Measurements from ENCODE around the gene LHX1.
A peak's percentile ranks its signal among the peaks of the same experiment; 100 is the strongest.

Gene LHX1

DNA sequence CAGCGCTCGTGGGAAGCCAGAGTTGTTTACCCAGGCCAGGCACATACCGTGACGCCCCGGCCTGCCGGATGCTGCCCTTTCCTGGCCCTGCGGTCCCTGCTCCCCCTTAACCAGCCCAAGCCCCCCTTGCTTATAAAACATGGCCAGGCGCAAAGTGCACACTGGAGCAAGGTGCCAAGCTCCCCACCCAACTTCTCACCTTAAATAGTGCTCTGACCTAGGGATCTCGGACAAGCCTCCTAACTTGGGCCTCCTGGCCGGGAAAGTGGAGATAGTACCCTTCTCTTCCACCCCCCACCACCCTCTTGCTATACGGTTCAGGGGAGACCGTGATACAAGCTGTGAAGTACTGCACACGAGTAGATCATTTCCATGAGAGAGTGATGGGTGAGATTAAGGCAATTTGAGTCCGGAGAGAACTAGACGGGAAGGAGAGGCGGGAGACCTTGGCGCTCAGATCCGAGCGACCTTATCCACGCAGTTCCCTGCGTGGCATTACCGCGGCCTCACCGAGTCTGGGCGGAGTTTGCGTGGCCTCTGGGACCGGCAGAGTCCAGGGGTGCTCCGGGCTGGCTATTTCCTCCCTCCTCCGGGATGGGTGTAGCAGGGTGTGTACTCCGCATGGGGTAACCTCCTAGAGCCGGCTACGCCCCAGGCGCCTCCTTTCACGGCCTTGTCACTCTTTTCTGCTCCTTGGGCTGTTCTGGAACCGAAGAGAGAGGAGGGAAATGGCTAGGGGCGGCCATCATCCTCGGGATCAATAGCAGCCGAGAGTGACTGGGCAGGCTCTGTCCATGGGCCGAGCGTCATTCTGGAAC is 4.4 kb upstream of the LHX1 start:
- peak overlapping the region; percentile 35 for H3K27ac Mint-ChIP-seq
- no peaks in the 10 kb centered on the region for H3K9me3 Mint-ChIP-seq
- peaks cover 67% of the 10 kb centered on the region for H3K27me3 Mint-ChIP-seq
- peak overlapping the region; percentile 20 for H3K4me3 Mint-ChIP-seq
- no peaks in the 10 kb centered on the region for H3K36me3 Mint-ChIP-seq
- H3K4me1 Mint-ChIP-seq = peaks cover 65% of the 10 kb centered on the region

- Mint-ChIP-seq H3K4me3 (peak overlapping the region; percentile 24), H3K27me3 (peaks cover 67% of the 10 kb centered on the region), H3K36me3 (no peaks in the 10 kb centered on the region), H3K27ac (no peak overlapping the region), H3K9me3 (no peaks in the 10 kb centered on the region), H3K4me1 (peaks cover 65% of the 10 kb centered on the region)
Observed at GRCh38 chr17:36933512-36934143, 3.6 kb upstream of the LHX1 start.

GRCh38 chr17:36934144-36934691 is 3.1 kb upstream of the LHX1 start:
- peaks cover 66% of the 10 kb centered on the region for H3K27me3 Mint-ChIP-seq
- no peak overlapping the region for H3K27ac Mint-ChIP-seq
- peak overlapping the region; percentile 24 for H3K4me3 Mint-ChIP-seq
- H3K4me1 Mint-ChIP-seq = peaks cover 65% of the 10 kb centered on the region
- H3K36me3 Mint-ChIP-seq = no peaks in the 10 kb centered on the region
- H3K9me3 Mint-ChIP-seq = no peaks in the 10 kb centered on the region

DNA sequence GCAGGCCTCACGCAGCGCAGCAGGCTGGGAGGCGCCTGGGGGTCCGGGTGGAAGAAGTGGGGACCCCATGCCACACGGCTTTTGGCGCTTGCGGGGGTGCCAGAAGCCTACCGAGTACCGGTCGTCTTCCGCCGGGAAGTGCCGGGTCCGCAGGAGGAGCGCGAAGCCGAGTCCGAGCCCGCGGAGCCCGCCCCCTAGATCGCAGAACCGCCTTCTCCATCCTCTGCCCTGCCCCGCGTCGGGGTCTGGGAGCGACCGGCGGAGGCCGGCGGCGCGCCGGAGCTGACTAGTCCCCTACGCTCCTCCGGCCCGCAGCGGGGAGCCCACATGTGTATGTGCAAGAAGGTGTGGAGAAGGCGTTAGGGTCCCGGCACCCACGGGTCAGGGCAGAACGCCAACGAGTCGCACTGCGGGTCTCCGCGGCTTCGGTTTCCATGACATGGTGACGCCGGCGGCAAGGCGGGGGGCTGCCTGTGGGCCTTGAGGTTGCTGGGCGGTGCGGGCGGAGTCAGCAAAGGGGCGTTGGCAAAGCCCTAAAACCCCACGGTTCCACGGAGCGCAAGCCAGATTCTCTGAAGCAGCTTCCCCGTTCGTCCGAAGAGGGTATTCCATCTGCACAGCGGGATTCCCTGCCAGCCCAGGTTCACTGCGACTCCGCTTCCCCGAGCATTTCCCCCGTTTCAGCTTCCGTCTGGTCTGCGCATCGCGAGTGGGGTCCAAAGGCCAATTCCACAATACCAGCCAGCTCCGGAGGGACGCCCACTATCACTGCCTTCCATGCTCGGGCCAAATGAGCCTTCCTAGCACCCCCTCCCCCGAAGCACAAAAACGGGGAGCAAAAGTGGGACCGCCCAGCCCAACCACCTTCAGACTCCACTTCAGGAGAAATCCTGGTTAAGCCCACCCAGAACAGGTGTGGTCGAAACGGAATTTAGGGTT is 2.3 kb upstream of the LHX1 start:
- Mint-ChIP-seq H3K4me3 (peak overlapping the region; percentile 30), H3K4me1 (peaks cover 69% of the 10 kb centered on the region), H3K9me3 (no peaks in the 10 kb centered on the region)

DNA sequence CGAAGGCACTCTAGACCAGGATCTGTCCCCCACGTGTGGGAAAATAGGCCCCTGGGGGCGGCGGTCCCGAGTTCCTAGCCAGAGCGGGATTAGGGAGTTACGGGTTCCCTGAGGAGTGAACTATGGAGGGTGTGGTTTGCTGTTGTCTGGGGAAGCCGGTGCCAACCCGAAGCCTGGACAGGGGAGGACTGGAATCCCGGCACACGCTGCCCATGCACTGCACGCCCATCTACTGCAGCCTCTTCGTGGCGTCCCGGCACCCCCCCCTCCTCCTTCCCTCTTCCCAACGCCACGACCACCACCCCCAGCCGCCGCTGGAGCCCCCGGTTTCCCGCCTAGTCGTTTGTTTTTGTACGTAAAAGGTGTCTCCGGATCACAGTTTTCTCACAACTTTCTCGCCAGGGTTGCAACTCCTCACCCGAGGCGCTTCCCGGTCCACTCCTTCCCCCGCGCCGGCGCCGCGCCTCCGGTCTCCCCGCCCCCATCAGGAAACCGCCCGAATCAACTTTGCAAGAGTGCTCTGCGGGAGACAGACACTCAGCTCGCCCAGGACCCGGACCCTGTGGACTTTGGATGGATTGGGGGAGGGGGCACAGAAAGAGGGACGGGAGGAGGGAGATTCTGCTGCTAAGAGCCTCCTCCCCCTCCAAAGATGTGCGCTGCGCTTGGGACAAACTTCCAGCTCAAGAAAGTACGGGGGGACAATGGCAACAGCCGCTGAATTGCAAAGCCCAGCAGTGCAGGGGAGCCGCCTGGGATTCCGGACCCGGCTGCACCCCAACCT is 1.4 kb upstream of the LHX1 start:
- Mint-ChIP-seq H3K4me1 (peaks cover 77% of the 10 kb centered on the region), H3K27ac (no peak overlapping the region), H3K4me3 (peak overlapping the region; percentile 30), H3K27me3 (peaks cover 61% of the 10 kb centered on the region), H3K36me3 (no peaks in the 10 kb centered on the region), H3K9me3 (no peaks in the 10 kb centered on the region)

More for the DNA sequence above, 2.3 kb upstream of the LHX1 start:
- no peak overlapping the region for H3K27ac Mint-ChIP-seq
- no peaks in the 10 kb centered on the region for H3K36me3 Mint-ChIP-seq
- peaks cover 64% of the 10 kb centered on the region for H3K27me3 Mint-ChIP-seq

DNA sequence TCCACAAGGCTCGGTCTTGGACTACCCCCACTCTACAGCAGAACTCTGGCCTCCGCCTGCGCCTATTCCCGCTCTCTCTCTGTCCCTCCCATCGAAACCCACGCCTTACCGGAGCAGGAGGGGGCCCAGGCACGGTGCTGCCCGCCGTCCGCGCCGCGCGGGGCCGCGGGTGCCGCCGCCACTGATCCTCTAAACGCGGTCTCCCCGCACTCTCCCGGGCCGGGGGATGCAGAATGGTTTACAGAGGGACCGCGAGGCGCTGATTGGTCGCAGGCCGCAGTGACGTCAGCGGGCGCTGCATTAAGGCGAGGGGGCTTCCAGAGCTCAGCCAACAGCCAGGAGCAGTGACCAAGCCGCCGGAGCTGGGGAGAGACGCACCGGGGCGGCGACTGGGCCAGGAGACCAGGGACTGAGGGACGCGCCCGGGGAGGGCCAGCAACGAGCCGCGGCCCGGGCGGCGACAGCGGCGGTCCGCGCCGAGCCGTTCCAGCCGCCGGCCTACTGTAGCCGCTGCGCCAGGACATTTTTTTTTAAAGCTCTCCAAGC is 747 bp upstream of the LHX1 start:
- Mint-ChIP-seq H3K27me3 (peaks cover 63% of the 10 kb centered on the region), H3K9me3 (no peaks in the 10 kb centered on the region), H3K4me3 (peak overlapping the region; percentile 83), H3K27ac (no peak overlapping the region), H3K4me1 (peaks cover 76% of the 10 kb centered on the region), H3K36me3 (no peaks in the 10 kb centered on the region)

- no peaks in the 10 kb centered on the region for H3K9me3 Mint-ChIP-seq
- peaks cover 65% of the 10 kb centered on the region for H3K4me1 Mint-ChIP-seq
- H3K27me3 Mint-ChIP-seq = peaks cover 53% of the 10 kb centered on the region
Observed at GRCh38 chr17:36937959-36938565, 787 bp downstream of the LHX1 start.

DNA sequence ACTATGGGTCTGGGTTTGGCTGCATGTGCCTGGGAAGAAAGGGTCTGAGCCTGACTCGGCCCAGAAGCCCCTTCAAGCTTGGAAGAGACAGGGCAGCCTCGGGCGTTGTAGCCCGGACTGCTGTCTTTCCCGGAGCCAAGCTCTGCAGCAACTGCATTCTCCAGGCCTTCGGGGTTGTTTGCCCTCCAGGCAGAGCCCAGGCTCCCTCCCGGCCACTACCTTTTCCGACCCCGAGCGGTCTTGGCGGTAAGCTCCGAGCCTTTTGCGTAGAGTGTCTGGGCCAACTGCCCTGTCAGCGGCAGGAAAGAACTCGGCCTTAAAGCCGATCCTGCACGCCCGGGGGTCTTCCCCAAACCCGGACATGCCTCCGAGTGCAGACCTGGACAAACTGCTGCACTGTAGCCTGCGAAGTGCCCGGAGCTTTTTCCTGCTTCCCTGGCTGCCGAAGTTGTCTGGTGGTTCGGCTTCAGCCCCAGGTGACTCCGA is 1.3 kb downstream of the LHX1 start:
- H3K4me3 Mint-ChIP-seq = peak overlapping the region; percentile 38
- H3K9me3 Mint-ChIP-seq = no peaks in the 10 kb centered on the region
- peaks cover 51% of the 10 kb centered on the region for H3K27me3 Mint-ChIP-seq
- peaks cover 64% of the 10 kb centered on the region for H3K4me1 Mint-ChIP-seq
- H3K27ac Mint-ChIP-seq = peak overlapping the region; percentile 47
- no peaks in the 10 kb centered on the region for H3K36me3 Mint-ChIP-seq

More at GRCh38 chr17:36937959-36938565, 787 bp downstream of the LHX1 start:
- Mint-ChIP-seq H3K36me3 (no peaks in the 10 kb centered on the region), H3K4me3 (peak overlapping the region; percentile 83), H3K27ac (peak overlapping the region; percentile 88)

DNA sequence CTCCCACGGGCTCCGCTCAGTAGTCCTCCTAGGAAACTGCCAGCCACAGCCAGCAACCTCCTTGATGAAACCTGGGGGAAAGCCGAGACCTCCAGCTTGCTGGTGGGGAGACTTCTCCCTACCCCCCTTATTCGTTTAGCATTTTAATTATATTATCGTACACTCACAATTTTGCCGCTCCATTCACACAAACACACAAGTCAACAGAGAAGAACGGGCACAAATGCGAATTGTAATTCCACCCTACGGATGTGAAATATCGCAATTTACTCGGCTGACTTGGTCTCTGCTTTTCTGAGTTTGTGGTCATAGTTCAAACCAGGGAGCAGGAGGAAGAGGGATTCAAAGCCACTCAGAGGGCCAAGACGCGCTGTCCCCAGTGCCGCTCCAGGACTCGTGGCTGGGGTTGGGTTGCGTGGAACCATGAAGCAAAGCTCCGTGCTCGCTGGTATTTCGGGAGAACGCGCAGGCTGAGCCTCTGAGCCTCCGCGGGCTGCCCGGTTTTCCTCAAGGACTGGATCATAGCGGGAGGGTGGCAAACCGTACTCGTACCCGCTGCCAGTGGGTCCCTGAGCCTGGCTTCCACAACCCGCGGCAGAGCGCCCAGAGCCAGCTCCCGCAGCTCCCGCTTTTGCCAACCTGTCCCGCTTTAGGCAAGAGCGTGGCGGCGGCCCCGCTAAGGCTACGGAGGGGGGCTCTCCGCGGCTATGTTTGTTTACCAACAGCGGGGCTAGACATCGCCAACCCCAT is 2.0 kb downstream of the LHX1 start:
- Mint-ChIP-seq H3K27ac (peak overlapping the region; percentile 47), H3K9me3 (no peaks in the 10 kb centered on the region), H3K4me1 (peaks cover 63% of the 10 kb centered on the region), H3K36me3 (no peaks in the 10 kb centered on the region), H3K4me3 (peak overlapping the region; percentile 38), H3K27me3 (peaks cover 50% of the 10 kb centered on the region)

DNA sequence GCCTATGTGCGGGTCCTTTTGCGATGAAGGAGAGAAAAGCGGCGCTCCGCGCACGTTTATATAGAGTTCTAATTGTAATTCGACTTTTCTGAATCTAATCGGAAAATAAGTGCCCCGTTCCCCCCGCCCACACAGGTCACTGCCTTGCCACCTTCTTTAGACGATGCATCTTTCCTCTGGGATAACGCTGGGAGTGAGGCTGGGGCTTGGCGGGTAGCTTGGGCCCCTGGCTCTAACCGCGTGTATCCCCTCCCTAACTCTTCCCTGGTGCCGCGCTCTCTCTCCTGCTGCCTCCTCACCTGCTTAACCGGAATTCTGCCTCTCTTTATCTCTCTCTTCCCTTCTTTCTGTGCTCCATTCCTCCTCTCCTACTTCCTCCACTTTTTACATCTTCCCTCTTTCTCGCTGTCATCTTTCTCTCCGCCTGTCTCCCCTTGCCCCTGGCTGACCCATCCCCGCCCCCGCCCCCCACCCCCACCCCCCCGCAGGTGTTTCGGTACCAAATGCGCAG is 2.6 kb downstream of the LHX1 start:
- Mint-ChIP-seq H3K27ac (peak overlapping the region; percentile 52), H3K4me3 (no peak overlapping the region), H3K36me3 (no peaks in the 10 kb centered on the region), H3K27me3 (peaks cover 55% of the 10 kb centered on the region), H3K4me1 (peaks cover 62% of the 10 kb centered on the region), H3K9me3 (no peaks in the 10 kb centered on the region)

- Mint-ChIP-seq H3K4me1 (peaks cover 55% of the 10 kb centered on the region), H3K27me3 (peaks cover 52% of the 10 kb centered on the region), H3K9me3 (no peaks in the 10 kb centered on the region), H3K36me3 (no peaks in the 10 kb centered on the region), H3K4me3 (no peak overlapping the region), H3K27ac (no peak overlapping the region)
Observed at GRCh38 chr17:36940313-36941264, 3.3 kb downstream of the LHX1 start.

DNA sequence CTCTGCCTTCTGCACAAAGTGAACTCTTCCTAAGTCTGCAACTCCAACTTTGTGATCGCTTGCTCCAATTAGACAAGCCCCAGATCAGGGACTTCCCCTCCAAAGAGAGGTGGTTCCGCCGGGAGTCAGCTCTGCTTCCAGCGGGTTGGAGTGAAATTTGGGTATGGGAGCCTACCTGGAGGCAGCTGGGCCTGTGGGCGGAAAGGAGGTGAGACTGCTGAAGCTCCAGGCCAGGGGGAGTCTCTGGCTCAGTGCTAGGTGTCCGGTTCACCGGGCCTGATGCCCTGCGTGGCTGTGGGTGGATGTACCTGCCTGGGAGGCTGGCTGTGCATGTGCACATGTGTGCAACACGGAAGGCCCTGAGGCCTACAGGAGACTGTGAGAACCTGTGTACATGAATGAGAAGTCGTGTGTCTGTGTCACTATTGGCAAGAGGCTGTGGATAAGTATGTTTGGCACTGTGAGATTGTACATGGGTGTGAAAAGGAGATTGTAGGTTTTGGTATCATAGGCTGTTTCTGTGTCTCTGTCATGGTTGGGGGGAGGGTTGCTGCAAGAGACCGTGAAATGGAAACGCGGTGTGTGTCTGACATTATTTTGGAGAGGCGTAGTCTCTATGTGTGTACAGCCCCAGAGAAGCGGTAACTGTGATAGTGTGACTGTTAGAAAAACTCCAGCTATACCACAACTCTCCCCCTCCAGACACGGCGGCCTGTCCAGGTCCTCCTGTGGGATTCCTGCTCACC is 4.2 kb downstream of the LHX1 start:
- Mint-ChIP-seq H3K4me1 (peaks cover 49% of the 10 kb centered on the region), H3K4me3 (peak overlapping the region; percentile 5), H3K9me3 (no peaks in the 10 kb centered on the region), H3K36me3 (no peaks in the 10 kb centered on the region), H3K27ac (peak overlapping the region; percentile 52), H3K27me3 (peaks cover 52% of the 10 kb centered on the region)
